H1 (cell line): ENCODE data around the gene IVL. TPM values are rescaled to one million over a fixed set of nuclear protein-coding genes. Genes with fewer than 3 reads are reported as not detected.

Experiments used
- CTCF ChIA-PET: fragments of 300-600 bp; sonication (Branson Sonifier 250); formaldehyde crosslinking; loops from one replicate; lab custom pipeline; 2021; ENCODE audit not compliant: partially characterized antibody; lab: Charles Lee
- POLR2A ChIA-PET: fragments of 300-600 bp; sonication (Branson Sonifier 250); formaldehyde crosslinking; loops from one replicate; lab custom pipeline; 2021; ENCODE audit warnings: inconsistent platforms; ENCODE audit not compliant: partially characterized antibody; lab: Charles Lee
- DNase-seq, 2 experiments: peaks; one replicate each; pipeline versions ENCODE4 v3.0.0 to v3.0.0-alpha.2; 2010 to 2022; ENCODE audit warnings: low spot score in 2 of 2, low read depth in 1 of 2, mixed read lengths in 1 of 2
- FAIRE-seq: peaks from 2 replicates; lab custom pipeline; 2011; peaks lifted over from hg19 to GRCh38; lab: Jason Lieb, UNC
- H2AFZ ChIP-seq: 2 replicates; pipeline ENCODE4 v1.8.1; 2012; ENCODE audit warnings: low read length, inconsistent platforms
- H2AK5ac ChIP-seq: 2 replicates; pipeline ENCODE4 v1.6.1; 2013; ENCODE audit warnings: low read depth, low read length
- H2BK120ac ChIP-seq: replicated peaks from 2 replicates; pipeline ENCODE3; 2013; ENCODE audit warnings: low read depth, low read length, inconsistent platforms
- H2BK12ac ChIP-seq: 2 replicates; pipeline ENCODE4 v1.6.1; 2013; ENCODE audit warnings: low read depth, low read length
- H2BK15ac ChIP-seq: 2 replicates; pipeline ENCODE4 v1.6.1; 2013; ENCODE audit warnings: low read length
- H2BK20ac ChIP-seq: 2 replicates; pipeline ENCODE4 v1.6.1; 2013; ENCODE audit warnings: low read length
- H2BK5ac ChIP-seq: 2 replicates; pipeline ENCODE4 v1.6.1; 2013; ENCODE audit warnings: low read depth, low read length
- H3K14ac ChIP-seq: 2 replicates; pipeline ENCODE4 v1.6.1; 2013; ENCODE audit warnings: inconsistent platforms; ENCODE audit not compliant: insufficient read length
- H3K18ac ChIP-seq: 2 replicates; pipeline ENCODE4 v1.6.1; 2013; ENCODE audit warnings: low read length; ENCODE audit errors: extremely low read depth
- H3K23ac ChIP-seq: 2 replicates; pipeline ENCODE4 v1.6.1; 2013; ENCODE audit warnings: inconsistent platforms; ENCODE audit not compliant: insufficient read length
- H3K23me2 ChIP-seq: 2 replicates; pipeline ENCODE4 v1.6.1; 2013; ENCODE audit warnings: low read depth, low read length
- H3K27ac ChIP-seq: 2 replicates; pipeline ENCODE4 v1.6.1; 2011; ENCODE audit warnings: low read depth, low read length, inconsistent platforms
- H3K27me3 ChIP-seq, 4 experiments: replicated peaks in 1 of 4; 1 replicate in 1 of 4; 2 replicates in 3 of 4; pipeline versions ENCODE4 v1.6.1 to v1.8.1; 2011 to 2013; ENCODE audit warnings: low read length in 3 of 4, mild to moderate bottlenecking in 3 of 4, inconsistent platforms in 2 of 4, mixed read lengths in 2 of 4, moderate library complexity in 1 of 4; ENCODE audit not compliant: control insufficient read depth in 3 of 4, insufficient read depth in 3 of 4; ENCODE audit errors: extremely low read depth in 1 of 4
- H3K36me3 ChIP-seq, 4 experiments: 2 replicates each; pipeline versions ENCODE4 v1.6.1 to v1.8.1; 2011 to 2013; ENCODE audit warnings: mild to moderate bottlenecking in 4 of 4, low read length in 3 of 4, moderate library complexity in 2 of 4, control low read depth in 1 of 4, inconsistent platforms in 1 of 4; ENCODE audit not compliant: insufficient read depth in 4 of 4, control insufficient read depth in 2 of 4
- H3K4ac ChIP-seq: replicated peaks from 2 replicates; pipeline ENCODE3; 2013; ENCODE audit warnings: low read length, low read depth, mixed read lengths, inconsistent platforms; ENCODE audit not compliant: insufficient read length
- H3K4me1 ChIP-seq, 4 experiments: replicated peaks in 1 of 4; 1 replicate in 1 of 4; 2 replicates in 3 of 4; pipeline versions ENCODE4 v1.6.1 to v1.8.1; 2011 to 2013; ENCODE audit warnings: low read length in 3 of 4, inconsistent platforms in 2 of 4, mixed read lengths in 1 of 4; ENCODE audit not compliant: insufficient read depth in 4 of 4, control insufficient read depth in 3 of 4
- H3K4me2 ChIP-seq, 2 experiments: 2 replicates each; pipeline versions ENCODE4 v1.6.1 to v1.8.1; 2011 to 2013; ENCODE audit warnings: low read depth in 2 of 2, low read length in 2 of 2, control low read depth in 1 of 2, inconsistent platforms in 1 of 2, mild to moderate bottlenecking in 1 of 2; ENCODE audit not compliant: insufficient read depth in 1 of 2
- H3K4me3 ChIP-seq, 4 experiments: fragments of 200-600, 300-600 bp in 1 of 4; sonication (generic), shearing (Covaris generic), sonication (Bioruptor Twin) in 1 of 4; 2 replicates each; pipeline versions ENCODE4 v1.5.1 to v1.8.1; 2011 to 2016; ENCODE audit warnings: low read length in 4 of 4, low read depth in 3 of 4, control low read depth in 2 of 4, inconsistent platforms in 2 of 4, mild to moderate bottlenecking in 2 of 4, mixed read lengths in 1 of 4, moderate library complexity in 1 of 4; ENCODE audit not compliant: insufficient read depth in 2 of 4; ENCODE audit errors: extremely low read depth in 1 of 4
- H3K56ac ChIP-seq: replicated peaks from 2 replicates; pipeline ENCODE3; 2013; ENCODE audit warnings: low read depth, mild to moderate bottlenecking, mixed read lengths, low read length, inconsistent platforms; ENCODE audit not compliant: insufficient read length
- H3K79me1 ChIP-seq: 2 replicates; pipeline ENCODE4 v1.6.1; 2013; ENCODE audit warnings: low read depth, low read length, control low read depth
- H3K79me2 ChIP-seq, 2 experiments: 2 replicates each; pipeline versions ENCODE4 v1.6.1 to v1.8.1; 2012 to 2013; ENCODE audit warnings: low read length in 2 of 2, mild to moderate bottlenecking in 2 of 2, inconsistent platforms in 1 of 2; ENCODE audit not compliant: insufficient read depth in 2 of 2, control insufficient read depth in 1 of 2
- H3K9ac ChIP-seq, 4 experiments: replicated peaks in 1 of 4; 1 replicate in 1 of 4; 2 replicates in 3 of 4; pipeline versions ENCODE4 v1.6.1 to v1.8.1; 2011 to 2013; ENCODE audit warnings: low read depth in 3 of 4, low read length in 3 of 4, control low read depth in 2 of 4, mild to moderate bottlenecking in 2 of 4, moderate library complexity in 2 of 4, inconsistent platforms in 1 of 4; ENCODE audit errors: extremely low read depth in 1 of 4
- H3K9me3 ChIP-seq, 2 experiments: 2 replicates each; pipeline versions ENCODE4 v1.6.1 to v1.8.1; 2012 to 2013; ENCODE audit warnings: mild to moderate bottlenecking in 2 of 2, moderate library complexity in 2 of 2, control low read depth in 1 of 2, inconsistent platforms in 1 of 2, low read depth in 1 of 2, low read length in 1 of 2, mixed read lengths in 1 of 2; ENCODE audit not compliant: insufficient read depth in 2 of 2
- H4K20me1 ChIP-seq, 2 experiments: replicated peaks in 1 of 2; 2 replicates each; pipeline versions ENCODE3 to v1.8.1; 2011 to 2013; ENCODE audit warnings: inconsistent platforms in 2 of 2, low read length in 2 of 2, mild to moderate bottlenecking in 1 of 2; ENCODE audit not compliant: insufficient read depth in 2 of 2, control insufficient read depth in 1 of 2
- H4K5ac ChIP-seq: 2 replicates; pipeline ENCODE4 v1.6.1; 2013; ENCODE audit warnings: low read length, low read depth, mixed read lengths, inconsistent platforms; ENCODE audit not compliant: insufficient read length
- H4K8ac ChIP-seq: 2 replicates; pipeline ENCODE4 v1.8.0; 2013; ENCODE audit warnings: mild to moderate bottlenecking, moderate library complexity, low read length, inconsistent platforms; ENCODE audit not compliant: insufficient read depth; ENCODE audit errors: extremely low read depth
- H4K91ac ChIP-seq: replicated peaks from 2 replicates; pipeline ENCODE3; 2013; ENCODE audit warnings: low read length, mixed read lengths, inconsistent platforms; ENCODE audit not compliant: insufficient read length
- KDM4A ChIP-seq: IDR thresholded peaks from one replicate; pipeline ENCODE4 v1.7.1; 2012; ENCODE audit warnings: low read depth, mild to moderate bottlenecking, moderate library complexity, low read length, inconsistent platforms; ENCODE audit not compliant: severe bottlenecking
- NANOG ChIP-seq: IDR thresholded peaks from 2 replicates; pipeline ENCODE4 v1.6.1; 2011; ENCODE audit warnings: low read length, low read depth, mild to moderate bottlenecking, inconsistent platforms; ENCODE audit not compliant: insufficient read depth, poor library complexity, severe bottlenecking
- SIRT6 ChIP-seq: IDR thresholded peaks from one replicate; pipeline ENCODE4 v1.7.1; 2012; ENCODE audit warnings: low read length, inconsistent platforms
- WGBS, 2 experiments: shearing (Covaris generic) in 1 of 2; methylation state at CpG; one replicate each; pipeline versions ENCODE4 v1.1.6 to v1.1.7; 2013 to 2015; ENCODE audit warnings: low lambda C conversion rate in 2 of 2, mixed read lengths in 2 of 2, inconsistent platforms in 1 of 2, low coverage in 1 of 2, missing lambda C conversion rate in 1 of 2; ENCODE audit not compliant: insufficient replicate concordance in 2 of 2, insufficient coverage in 1 of 2, insufficient read length in 1 of 2; ENCODE audit errors: extremely low coverage in 1 of 2, missing lambda C conversion rate in 1 of 2; 5-methylcytosine and 5-hydroxymethylcytosine counted together
- polyA plus RNA-seq, 7 experiments: library from polyadenylated mRNA; depleted of rRNA in 3 of 7; stranded (reverse) in 5 of 7; unstranded in 2 of 7; fragments of >200 nt in 5 of 7; fragments of 200-250 nt in 2 of 7; gene quantifications; 1 replicate in 5 of 7; 2 replicates in 1 of 7; 4 replicates in 1 of 7; pipeline versions ENCODE4 v1.2.1 to v1.2.3, GENCODE V29; 2011 to 2013; ENCODE audit warnings: missing spikeins in 2 of 7, mixed read lengths in 2 of 7
- total RNA-seq: library from RNA; stranded (reverse); fragmentation: NEBNext Ultra II Directional; extraction: Animal tissue kit (Norgen Biotek cat#: 25700); gene quantifications from 2 replicates; pipeline ENCODE4 v1.2.1, GENCODE V29; 2021

The IVL gene
- total and polyA plus RNA-seq, 2 of the 8 experiments (the other 6 are each of a cell fraction or from before 2014, with no cell fraction given): not detected

GRCh38 chr1:152906023-152906565, 2.3 kb upstream of the IVL start:
- Histone ChIP-seq H3K4me3 (no peak overlapping the region), H2BK12ac (no peak overlapping the region), H2AK5ac (no peak overlapping the region), H3K9ac (no peak overlapping the region), H3K4me1 (no peaks in the 10 kb centered on the region), H3K14ac (no peak overlapping the region), H2BK5ac (no peak overlapping the region), H3K56ac (no peak overlapping the region), H4K8ac (no peak overlapping the region), H2BK15ac (no peak overlapping the region), H3K36me3 (no peaks in the 10 kb centered on the region), H3K4ac (no peak overlapping the region), H2AFZ (no peak overlapping the region), H2BK20ac (no peak overlapping the region), H3K23me2 (no peaks in the 10 kb centered on the region), H4K20me1 (no peaks in the 10 kb centered on the region), H3K23ac (no peak overlapping the region), H3K9me3 (peaks cover 4 to 26% of the 10 kb centered on the region in 2 experiments; a peak in 3 of 4 replicates), H2BK120ac (no peak overlapping the region), H3K79me2 (no peaks in the 10 kb centered on the region), H3K27ac (no peak overlapping the region), H3K27me3 (no peaks in the 10 kb centered on the region), H3K18ac (no peak overlapping the region), H4K5ac (no peak overlapping the region), H4K91ac (no peak overlapping the region), H3K79me1 (no peaks in the 10 kb centered on the region), H3K4me2 (no peak overlapping the region)
- CTCF ChIA-PET: interaction anchor here (0.8 to 2.3 kb wide), 2 partner anchors 10 to 286 kb away, joined by 3 to 9 read pairs; no protein-coding TSS in a partner anchor
- FAIRE-seq (no peak), DNase-seq (no peak)
- WGBS, 2 experiments: 71% methylated on average over 5 of the region's 5 CpGs; no CpG with 5 or more reads in 1 of the 2 experiments
- POLR2A ChIA-PET: interaction anchor here (1.0 kb wide), 1 partner anchor 9 kb away, joined by 3 read pairs; no protein-coding TSS in a partner anchor
- TF ChIP-seq SIRT6 (no peak), NANOG (no peak), KDM4A (no peak)
